Measurements from ENCODE around the gene FYN. TPM values are rescaled to one million over a fixed set of nuclear protein-coding genes. Genes with fewer than 3 reads are reported as not detected.
"Not testable (repeated sequence)": the region's sequence is repeated elsewhere in the genome, so short reads cannot be mapped to it uniquely, and the experiment has no call there.

FYN gene
- polyA plus RNA-seq, 1 donor, result 127 TPM

DNA sequence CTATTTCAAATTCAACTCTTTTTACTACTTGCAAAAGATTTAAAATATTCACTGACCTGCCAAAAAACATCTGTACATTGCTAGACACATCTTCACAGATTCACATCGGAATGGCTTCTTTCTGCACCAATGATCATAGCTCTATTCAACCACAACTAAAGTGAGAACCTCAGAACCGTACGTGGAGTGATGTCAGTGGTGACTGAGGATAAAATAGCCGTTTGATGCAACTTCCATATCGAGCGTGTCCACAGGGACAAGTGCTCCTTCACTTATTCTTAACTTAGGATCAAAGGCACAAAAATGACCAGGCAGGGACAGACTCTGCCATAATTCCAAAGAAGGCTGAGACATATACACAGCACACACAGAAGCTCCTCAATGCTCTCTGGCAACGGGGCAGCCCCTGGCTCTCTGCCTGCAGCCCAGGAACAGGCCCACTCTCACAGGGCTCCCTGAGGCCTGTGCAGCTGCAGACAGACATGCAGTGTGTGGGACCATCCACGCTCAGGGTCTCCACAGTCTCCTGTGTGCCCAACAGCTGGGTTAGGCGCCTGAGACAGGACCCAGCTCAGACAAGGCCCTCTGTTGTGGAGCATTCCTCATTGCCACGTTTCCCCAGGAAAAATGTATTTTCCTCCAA lies 22.8 kb downstream of the FYN start:
- no peak for DNase-seq (ENCODE audit: low read depth)

DNA sequence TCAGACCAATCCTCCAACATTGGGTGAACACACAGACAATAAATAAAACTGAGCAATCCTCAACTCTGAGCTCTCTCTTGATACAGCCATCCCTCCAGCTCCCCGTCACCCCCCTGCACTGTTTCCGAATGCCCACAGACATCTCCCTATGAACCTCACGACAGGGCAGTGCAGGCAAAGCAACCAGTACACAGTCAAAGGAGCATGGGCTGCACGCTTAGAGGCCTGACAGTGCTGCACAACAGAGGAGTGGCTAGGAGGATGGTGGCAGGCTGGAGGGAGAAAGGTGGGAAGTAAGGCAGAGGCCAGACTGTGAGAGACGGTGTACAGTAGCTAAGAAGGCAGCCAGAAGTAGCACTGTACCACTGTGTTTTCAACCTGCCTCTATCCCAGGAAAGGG lies 24.0 kb downstream of the FYN start:
- DNase-seq (ENCODE audit: low read depth), result no peak

DNA sequence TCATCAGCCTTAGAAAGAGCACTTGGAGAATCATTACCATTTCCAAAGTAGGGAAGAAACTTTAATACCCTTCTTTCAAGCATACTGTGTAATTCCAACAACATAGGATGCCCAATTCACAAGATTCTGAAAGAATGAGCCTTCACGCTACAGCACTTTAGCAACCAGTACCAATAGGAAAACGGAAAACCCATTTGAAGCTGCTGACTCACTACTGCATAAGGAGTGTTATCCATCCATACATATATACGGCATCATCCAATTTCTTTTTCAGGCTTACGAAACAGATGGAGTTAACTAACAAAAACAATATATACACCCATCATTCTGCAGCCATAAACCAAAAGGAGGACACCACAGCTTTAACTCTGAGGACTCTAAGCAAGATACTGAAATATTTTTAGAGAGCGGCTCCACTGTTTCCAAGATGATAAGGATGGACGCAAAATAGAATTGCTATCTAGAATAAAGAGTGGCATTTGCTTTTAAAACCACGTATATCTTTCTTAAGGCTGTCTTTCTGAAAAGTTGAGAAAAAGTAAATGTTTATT lies 24.9 kb downstream of the FYN start:
- DNase-seq (ENCODE audit: low read depth), result no peak

- no peak for DNase-seq (ENCODE audit: low read depth)
Measured at GRCh38 chr6:111846492-111847409, 26.5 kb downstream of the FYN start.

GRCh38 chr6:111846066-111846465 lies 27.2 kb downstream of the FYN start:
- no peak for DNase-seq (ENCODE audit: low read depth)

DNA sequence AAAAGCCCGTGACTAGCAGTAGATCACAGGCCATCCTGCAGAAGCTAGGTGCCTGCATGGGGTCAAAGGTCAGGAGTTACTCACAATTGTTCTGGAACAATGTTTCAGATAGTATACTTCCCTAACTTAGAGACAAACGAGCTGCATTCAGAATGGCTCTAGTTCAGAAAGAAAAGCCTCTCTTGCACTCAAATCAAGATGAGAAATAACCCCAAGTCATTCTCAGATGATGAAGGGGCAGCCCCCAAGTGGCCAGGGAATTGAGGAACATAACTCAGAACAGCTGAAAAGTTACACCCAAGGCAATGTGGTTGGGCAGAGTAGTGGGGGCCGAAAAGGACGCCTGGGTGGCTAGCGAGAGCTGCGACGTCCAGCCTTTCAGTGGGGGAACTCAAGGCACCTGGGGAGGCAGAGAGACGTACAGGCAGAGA lies 27.8 kb downstream of the FYN start:
- no peak for DNase-seq (ENCODE audit: low read depth)

GRCh38 chr6:111844921-111845320 lies 28.3 kb downstream of the FYN start:
- no peak for DNase-seq (ENCODE audit: low read depth)

DNA sequence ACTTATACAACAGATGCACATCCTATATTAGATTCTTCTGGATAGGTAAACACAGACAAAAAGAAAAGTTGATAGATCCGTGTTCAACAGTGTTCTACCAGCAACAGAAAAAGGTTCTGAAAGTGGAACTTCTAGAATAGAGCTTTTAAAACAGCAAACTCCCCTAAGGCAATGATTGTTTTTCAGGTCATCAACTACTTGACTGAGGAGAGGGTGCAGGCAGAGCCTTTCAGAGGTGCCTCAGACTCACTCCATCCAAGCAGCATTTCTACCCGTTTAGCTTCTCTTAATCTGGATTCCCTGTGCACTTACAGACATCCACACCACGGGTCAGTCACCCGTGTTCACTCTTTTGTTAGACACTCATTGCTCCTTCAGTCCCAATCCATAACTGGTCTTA lies 28.9 kb downstream of the FYN start:
- no peak for DNase-seq (ENCODE audit: low read depth)

GRCh38 chr6:111843347-111844147 lies 29.7 kb downstream of the FYN start:
- no peak for DNase-seq (ENCODE audit: low read depth)

DNA sequence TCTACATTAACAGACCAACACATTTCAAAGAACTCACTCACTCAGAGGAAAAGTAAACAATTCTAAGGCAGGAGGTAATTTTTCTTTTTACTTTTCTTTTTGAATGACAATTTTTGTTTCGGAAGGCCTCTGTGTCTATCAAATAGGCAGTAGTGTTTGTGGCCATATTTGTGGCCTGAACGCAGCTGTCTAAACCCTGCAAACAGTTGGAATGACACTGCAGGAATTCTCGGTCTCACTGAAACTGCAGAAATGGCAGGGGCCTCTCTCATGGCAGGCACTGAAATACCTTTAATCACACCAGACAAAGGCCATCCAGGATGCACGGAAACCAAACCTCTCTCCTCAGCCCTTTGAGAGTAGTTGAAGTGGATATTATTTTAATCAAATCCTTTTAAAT lies 30.4 kb downstream of the FYN start:
- DNase-seq (ENCODE audit: low read depth), result no peak

- DNase-seq (ENCODE audit: low read depth), result no peak
Measured at GRCh38 chr6:111842271-111842822, 30.9 kb downstream of the FYN start.

- DNase-seq (ENCODE audit: low read depth), result no peak
Measured at GRCh38 chr6:111841822-111842221, 31.4 kb downstream of the FYN start.

- no peak for DNase-seq (ENCODE audit: low read depth)
Measured at GRCh38 chr6:111840803-111841202, 32.4 kb downstream of the FYN start.

DNA sequence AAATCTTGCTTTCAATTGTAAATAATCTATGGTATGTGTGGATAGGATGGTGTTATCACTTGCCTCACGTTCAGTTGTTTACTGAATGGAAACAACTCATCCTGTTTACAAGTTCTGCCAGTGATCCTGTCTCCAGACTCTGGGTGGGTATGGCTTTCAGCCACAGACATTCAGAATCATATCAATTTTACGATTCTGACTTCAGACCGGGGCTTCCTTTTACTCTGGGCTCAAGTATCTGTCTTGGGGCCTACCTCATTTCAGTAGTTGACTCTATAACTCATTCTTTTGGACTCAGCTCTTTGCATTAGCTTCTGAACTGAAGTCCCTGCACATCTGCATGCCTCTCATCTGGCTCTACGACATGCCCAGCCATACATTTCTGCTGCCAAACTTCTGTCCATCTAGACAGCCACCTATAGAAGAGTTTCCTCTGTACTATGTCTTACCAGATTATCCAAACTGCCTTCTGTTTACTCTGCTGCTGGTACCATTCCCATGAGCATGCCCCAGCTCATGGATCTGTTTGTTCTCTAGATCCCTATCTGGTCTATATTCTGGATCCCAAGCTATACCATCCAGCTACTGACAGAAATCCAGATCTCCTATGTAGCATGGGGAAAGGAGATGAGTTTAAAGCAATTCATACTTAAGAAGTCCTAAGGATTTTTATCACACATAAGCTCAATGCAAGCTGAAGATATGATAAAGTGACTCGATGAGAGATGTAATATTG lies 34.3 kb downstream of the FYN start:
- no peak for DNase-seq (ENCODE audit: low read depth)

DNA sequence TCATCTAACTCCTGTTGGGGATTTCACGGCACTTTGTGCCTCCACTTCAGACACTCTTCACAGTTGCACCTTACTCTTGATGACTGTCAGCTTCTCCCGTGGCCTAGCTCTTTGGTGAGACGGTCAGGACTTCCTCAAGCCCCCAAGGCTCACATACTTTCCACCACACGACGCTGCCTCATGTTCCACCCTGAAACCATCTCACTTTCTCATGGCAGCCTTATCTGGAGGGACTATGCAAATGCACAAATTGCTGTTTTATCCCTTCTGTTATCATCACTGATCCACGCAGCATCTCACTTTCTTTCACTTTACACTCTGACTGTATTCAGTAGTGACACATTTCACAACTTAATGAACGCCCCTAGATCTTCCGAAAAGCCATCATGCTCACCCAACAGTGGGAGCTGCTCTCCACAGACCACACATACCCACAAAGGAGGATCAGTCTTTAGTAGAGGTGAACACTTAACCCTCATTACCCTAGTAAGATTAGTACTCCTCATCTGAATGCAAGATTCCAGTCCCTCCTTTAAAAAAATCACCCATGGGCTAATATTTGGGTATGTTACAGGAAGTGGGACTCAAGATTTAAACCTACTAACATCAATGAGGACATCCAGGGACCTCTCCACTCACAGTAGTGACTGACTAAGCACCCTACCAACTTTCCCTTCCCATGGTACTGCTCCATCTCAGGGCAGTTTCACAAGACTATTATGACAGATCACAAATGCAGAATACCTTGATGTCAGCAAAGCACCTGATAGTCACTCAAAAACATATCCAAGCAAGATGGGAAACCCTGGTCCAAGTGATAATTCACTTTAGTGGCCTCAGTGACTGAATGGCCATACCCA lies 35.4 kb downstream of the FYN start:
- DNase-seq (ENCODE audit: low read depth), result no peak

GRCh38 chr6:111837007-111837406 lies 36.2 kb downstream of the FYN start:
- no peak for DNase-seq (ENCODE audit: low read depth)

DNA sequence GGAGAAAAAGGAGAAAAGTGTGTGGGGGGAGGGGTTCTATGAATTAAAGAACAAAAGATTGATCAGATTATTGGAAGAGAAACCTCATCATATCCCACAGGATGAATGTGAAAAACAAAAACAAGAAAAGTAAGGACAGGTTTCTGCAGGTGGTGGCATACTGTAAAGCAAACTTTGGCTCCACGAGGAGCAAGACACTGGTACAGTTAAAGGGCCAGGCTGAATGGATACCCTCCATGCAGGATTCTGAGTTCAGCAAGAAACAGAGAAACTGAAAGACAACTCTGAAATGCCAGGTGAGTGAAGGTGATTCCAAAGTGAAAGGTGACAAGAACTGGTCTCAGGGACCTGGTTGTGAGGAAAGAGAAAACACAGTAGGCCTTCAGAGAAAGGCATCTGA lies 37.4 kb downstream of the FYN start:
- DNase-seq (ENCODE audit: low read depth), result no peak

- DNase-seq (ENCODE audit: low read depth), result not testable (repeated sequence)
Measured at GRCh38 chr6:111835398-111835797, 37.9 kb downstream of the FYN start.

DNA sequence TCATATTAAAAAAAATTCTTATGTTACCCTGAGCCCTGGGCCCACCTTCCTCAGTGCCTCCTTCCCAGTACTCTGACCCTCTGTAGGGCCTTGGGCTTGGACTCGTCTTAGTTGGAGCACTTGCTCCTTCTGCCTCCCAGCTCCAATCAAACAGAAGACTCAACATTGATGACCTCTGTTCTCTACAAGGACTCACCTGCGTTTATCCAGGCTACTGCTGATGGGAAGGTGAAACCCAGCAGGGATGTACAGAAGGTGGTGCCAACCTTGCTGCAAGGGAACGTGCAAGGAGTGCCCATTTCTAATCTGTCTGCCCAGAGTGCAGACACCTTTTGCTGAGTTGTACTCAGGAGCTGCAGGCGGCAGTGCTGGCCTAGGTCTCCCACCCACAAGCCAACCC lies 38.9 kb downstream of the FYN start:
- no peak for DNase-seq (ENCODE audit: low read depth)

DNA sequence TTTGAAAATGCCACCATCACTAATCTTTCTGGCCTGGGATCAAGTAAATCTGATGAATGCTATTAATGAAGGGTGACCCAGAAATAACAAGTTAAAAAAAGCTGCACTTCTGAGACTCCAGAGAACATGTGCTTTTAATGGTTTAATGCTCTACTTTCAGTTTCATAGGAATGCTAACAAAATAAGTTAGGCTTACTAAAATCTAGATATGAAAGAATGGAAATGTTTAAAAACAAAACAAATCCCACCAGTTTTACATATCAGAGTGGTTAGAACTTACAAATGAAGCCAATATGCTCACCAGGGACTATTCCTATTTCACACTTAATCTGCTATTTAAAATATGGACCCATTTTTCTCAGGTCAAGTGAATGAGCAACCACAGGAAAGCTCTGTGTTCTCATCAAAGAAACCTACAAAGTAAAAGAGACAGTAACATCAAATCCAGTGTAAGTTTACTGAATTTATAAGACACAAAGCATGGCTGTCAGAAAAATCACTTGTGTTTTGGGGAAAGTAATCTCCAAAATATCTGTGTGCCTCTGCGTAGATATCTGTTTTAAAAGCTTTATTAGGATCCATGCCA lies 40.3 kb downstream of the FYN start:
- no peak for DNase-seq (ENCODE audit: low read depth)

All from forelimb muscle (tissue), 1 donor.